Measurements from ENCODE around the gene ACAA1.

DNA sequence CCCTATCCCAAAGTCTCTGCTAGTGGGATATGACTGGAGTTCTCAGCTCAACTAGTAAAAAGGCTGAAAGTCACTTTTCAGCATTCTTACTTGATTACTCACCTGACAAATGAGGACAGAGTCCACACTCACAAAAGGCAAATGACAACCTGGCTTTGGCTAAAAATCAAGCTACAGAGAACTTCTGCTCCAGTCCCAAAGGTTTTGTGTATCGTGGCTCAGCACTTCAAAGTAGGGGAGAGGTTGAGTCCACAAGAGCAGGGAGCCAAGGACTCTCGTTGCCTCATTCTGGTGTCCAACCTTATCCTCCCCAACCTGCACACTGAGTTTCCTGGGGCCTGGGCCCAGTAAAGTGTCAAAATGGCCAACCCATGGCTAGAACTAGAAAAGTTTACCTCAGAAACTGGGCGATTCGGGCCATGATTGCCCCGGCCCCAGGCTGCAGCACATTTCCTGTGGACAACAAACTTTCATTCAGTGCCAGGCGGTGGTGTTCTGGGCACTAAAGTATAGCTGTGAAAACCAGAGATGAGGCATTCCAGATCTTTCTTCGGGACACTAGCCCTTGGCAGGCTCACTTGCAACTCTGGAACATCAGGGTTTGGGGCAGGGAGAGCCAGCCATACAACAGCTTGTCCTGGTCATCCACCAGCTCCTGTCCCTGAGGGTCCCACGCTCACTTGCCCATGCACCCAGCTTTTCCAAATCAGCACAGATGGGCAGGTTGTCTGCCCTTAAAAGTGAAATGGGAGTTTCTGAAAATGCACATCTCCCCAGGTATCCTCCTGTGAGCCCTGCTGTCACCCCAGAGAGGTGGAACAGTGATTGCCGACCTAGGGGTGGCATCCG is 3.1 kb downstream of the ACAA1 start:
- TF ChIP-seq, protein P1, sequence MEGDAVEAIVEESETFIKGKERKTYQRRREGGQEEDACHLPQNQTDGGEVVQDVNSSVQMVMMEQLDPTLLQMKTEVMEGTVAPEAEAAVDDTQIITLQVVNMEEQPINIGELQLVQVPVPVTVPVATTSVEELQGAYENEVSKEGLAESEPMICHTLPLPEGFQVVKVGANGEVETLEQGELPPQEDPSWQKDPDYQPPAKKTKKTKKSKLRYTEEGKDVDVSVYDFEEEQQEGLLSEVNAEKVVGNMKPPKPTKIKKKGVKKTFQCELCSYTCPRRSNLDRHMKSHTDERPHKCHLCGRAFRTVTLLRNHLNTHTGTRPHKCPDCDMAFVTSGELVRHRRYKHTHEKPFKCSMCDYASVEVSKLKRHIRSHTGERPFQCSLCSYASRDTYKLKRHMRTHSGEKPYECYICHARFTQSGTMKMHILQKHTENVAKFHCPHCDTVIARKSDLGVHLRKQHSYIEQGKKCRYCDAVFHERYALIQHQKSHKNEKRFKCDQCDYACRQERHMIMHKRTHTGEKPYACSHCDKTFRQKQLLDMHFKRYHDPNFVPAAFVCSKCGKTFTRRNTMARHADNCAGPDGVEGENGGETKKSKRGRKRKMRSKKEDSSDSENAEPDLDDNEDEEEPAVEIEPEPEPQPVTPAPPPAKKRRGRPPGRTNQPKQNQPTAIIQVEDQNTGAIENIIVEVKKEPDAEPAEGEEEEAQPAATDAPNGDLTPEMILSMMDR (conservative IDR thresholded peaks at IDR 0.05; ENCODE audit: low read depth, low read length) = no peak
- no peak for TF ChIP-seq CEBPB (IDR thresholded peaks at IDR 0.05; ENCODE audit: low read depth, low read length)
- TF ChIP-seq POLR2A (IDR thresholded peaks at IDR 0.05; ENCODE audit: low read depth, low read length) = no peak
- TF ChIP-seq SMC3 (IDR thresholded peaks at IDR 0.05; ENCODE audit: low read depth, low read length) = no peak
- TF ChIP-seq RFX5 (IDR thresholded peaks at IDR 0.05; ENCODE audit: low read depth, low read length) = no peak
- no peak for TF ChIP-seq MAFK (IDR thresholded peaks at IDR 0.05; ENCODE audit: low read depth, low read length)
- no peak for TF ChIP-seq RAD21 (IDR thresholded peaks at IDR 0.05; ENCODE audit: low read length)
- no peak for TF ChIP-seq NFE2L2 (IDR thresholded peaks at IDR 0.05; ENCODE audit: low read depth, low read length)
- TF ChIP-seq MXI1 (IDR thresholded peaks at IDR 0.05; ENCODE audit: borderline replicate concordance, low read depth, low read length) = no peak
- TF ChIP-seq CHD1 (IDR thresholded peaks at IDR 0.05; ENCODE audit: low read depth, low read length) = no peak
- TF ChIP-seq, protein P2, sequence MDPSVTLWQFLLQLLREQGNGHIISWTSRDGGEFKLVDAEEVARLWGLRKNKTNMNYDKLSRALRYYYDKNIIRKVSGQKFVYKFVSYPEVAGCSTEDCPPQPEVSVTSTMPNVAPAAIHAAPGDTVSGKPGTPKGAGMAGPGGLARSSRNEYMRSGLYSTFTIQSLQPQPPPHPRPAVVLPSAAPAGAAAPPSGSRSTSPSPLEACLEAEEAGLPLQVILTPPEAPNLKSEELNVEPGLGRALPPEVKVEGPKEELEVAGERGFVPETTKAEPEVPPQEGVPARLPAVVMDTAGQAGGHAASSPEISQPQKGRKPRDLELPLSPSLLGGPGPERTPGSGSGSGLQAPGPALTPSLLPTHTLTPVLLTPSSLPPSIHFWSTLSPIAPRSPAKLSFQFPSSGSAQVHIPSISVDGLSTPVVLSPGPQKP (IDR thresholded peaks at IDR 0.05; ENCODE audit: borderline replicate concordance, low read depth, low read length) = no peak
